Posterior vena cava (tissue), 2 donors: Measurements from ENCODE around the gene ZRANB3. TPM values are rescaled to one million over a fixed set of nuclear protein-coding genes. Genes with fewer than 3 reads are reported as not detected.
A peak's percentile ranks its signal among the peaks of the same experiment; 100 is the strongest.
"Not testable (repeated sequence)": the region's sequence is repeated elsewhere in the genome, so short reads cannot be mapped to it uniquely, and the experiment has no call there.

Experiments
- DNase-seq: peaks from one replicate; pipeline ENCODE4 v3.0.0-alpha.2; 2020; ENCODE audit warnings: low spot score
- intact Hi-C, 2 donors: fragments of 100-400 bp; cut with DNase I; formaldehyde crosslinking; loops; one replicate each; pipeline versions ENCODE4 v1.14.1 to v1.14.2; 2022 to 2023
- long read RNA-seq, 2 donors: library from polyadenylated mRNA; unstranded; transcript quantifications; one replicate each; pipeline ENCODE4 v2.0.0, GENCODE V29; 2020 to 2021
- total RNA-seq, 2 donors: library from RNA; stranded (reverse); fragmentation: NEBNext Ultra II Directional; extraction: Animal tissue kit (Norgen Biotek cat#: 25700); gene quantifications; one replicate each; pipeline ENCODE4 v1.2.1, GENCODE V29; 2021
- donor health status: DM: yes; HTN: yes; CAD: no.
- donor health status: DM: yes; HTN: yes; CAD: no.

Gene ZRANB3
- 1 to 10 TPM; 5.7 to 6.0 TPM for total RNA-seq
- long read RNA-seq, donor 1, partial matches to known transcripts = 0 of 8 reads
- long read RNA-seq, donor 1, other reads (novel, unspliced or antisense) = 8 of 8 reads
- long read RNA-seq, donor 2, partial matches to known transcripts = 0 of 2 reads
- long read RNA-seq, donor 2, other reads (novel, unspliced or antisense) = 2 of 2 reads

- peak; percentile 97 for DNase-seq
- intact Hi-C loops = no loop called here
Measured at GRCh38 chr2:135530313-135531230, at the start of gene ZRANB3. ZRANB3 (minus strand) TSS chr2:135531218.

DNA sequence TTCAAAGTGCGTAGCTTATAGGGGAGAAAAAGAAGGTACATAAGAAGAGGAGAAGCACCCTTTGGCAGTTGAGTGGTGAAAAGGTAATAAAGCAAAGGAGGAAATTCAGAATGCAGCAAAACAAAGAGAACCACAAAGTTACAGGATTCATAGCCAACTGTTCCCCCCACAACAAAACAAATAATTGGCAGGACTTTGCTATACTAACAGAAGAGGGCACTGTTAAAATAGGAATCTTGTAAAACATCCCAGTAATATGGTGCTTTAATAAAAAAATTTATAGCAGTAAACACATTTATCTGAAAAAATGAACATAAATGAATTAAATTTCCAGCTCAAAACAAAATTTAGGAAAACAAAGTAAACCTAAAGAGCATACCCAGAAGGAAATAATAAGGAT lies 42.6 kb upstream of the ZRANB3 start:
- DNase-seq = no peak
- intact Hi-C loops = no loop called here

DNA sequence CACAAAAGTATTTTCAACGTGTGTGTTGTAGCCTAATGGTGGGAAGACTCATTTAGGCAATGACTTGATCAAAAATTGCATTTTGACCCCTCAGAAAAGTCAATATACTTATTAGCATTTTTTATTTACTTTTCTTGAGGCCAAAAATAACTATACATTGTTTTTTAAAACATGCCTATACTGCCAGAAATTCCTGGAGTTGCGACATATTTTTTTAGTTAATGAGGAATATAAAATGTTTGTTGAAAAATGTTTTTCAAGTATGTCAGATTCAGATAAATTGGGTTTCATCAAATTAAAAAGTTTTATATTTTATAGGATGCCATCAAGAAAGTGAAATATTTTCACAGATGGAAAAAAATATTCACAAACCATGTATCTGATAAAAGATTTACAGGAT lies 39.9 kb upstream of the ZRANB3 start:
- DNase-seq = no peak
- intact Hi-C loops = no loop called here

GRCh38 chr2:135563793-135564192 lies 32.8 kb upstream of the ZRANB3 start:
- DNase-seq = no peak
- intact Hi-C loops = no loop called here

DNA sequence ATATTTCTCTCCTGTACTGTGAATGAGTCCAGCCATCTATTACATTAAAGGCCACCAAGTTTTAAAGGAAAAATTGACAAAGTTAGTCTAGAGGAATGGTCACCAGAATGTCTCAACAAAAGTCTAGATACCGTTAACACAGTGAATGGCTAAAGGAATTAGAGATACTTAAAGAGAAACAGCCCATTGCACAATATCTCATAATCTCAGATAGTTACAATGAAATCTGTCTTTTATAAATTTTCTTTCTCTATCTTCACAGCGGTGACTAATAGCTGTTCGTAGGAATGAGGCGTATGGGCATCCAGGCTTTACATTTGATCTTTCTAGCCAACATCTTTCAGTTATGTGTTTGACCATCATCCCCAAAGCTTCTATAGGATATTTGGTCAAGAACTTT lies 30.9 kb upstream of the ZRANB3 start:
- intact Hi-C loops = no loop called here

GRCh38 chr2:135557530-135557929 lies 26.5 kb upstream of the ZRANB3 start:
- DNase-seq = no peak
- intact Hi-C loops = no loop called here

More for the DNA sequence above, 30.9 kb upstream of the ZRANB3 start:
- no peak for DNase-seq

DNA sequence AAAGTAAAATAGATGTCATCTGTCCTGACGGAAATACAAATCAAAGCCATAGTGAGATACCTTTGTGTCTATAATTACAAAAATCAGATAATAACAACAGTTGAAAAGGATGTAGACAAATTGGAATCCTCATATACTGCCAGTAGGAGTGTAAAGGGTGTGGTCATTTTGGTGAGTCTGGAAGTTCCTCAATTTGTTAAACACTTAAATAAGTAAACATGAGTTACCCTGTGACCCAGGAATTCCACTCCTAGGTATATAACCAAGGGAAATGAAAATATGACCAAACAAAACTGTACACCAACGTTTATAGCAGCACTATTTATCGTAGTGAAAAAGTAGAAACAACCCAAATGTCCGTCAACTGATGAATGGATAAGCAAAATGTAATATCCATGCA lies 24.3 kb upstream of the ZRANB3 start:
- intact Hi-C loops = no loop called here
- DNase-seq = no peak

GRCh38 chr2:135552887-135553286 lies 21.9 kb upstream of the ZRANB3 start:
- intact Hi-C loops = no loop called here
- no peak for DNase-seq

DNA sequence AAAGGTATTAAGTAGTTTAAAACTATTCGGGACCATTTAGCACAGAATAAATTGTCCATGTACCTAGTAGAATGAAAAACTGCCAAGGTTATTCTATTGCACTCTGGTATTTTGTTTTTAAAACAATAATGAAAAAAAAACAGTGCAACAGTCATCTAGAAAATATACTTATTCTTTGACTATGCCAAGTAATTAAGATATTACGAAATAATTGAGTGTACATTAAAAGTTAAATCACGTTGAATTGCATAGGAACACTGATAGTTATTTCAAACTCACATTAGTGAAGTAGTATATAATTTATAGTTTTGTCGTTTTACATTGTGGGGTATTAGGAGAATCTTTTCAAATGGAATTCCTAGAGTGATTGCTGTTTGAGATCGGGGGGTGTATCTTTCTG lies 20.3 kb upstream of the ZRANB3 start:
- no peak for DNase-seq
- intact Hi-C loops = no loop called here

DNA sequence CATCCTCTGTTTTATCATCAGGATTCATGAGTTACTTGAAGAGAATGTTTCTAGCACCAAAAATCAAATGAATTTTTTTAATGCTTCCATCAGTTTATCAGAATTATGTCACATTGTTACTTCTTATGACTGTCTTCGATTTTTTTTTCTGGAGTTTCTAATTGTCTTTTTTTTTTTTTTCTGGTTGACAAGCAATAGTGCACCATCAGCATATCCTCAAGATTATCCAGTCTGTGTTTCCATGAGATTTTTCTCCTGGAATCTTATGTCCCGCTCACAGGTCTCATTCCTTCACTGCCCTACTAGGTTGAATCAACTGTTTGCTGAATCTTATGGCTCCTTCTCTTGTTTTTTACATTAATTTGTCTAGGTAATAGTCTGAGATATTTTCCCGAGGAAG lies 16.3 kb upstream of the ZRANB3 start:
- intact Hi-C loops = no loop called here
- DNase-seq = no peak

- no peak for DNase-seq
- intact Hi-C loops = no loop called here
Measured at GRCh38 chr2:135546436-135546835, 15.4 kb upstream of the ZRANB3 start.

- DNase-seq, intact Hi-C loops: not testable (repeated sequence)
Measured at GRCh38 chr2:135533545-135533944, 2.5 kb upstream of the ZRANB3 start.

GRCh38 chr2:135532581-135532980 lies 1.6 kb upstream of the ZRANB3 start:
- DNase-seq = no peak
- intact Hi-C loops = no loop called here

- peak; percentile 99 for DNase-seq
- intact Hi-C loops = no loop called here
Measured at GRCh38 chr2:135531231-135532197, 496 bp upstream of the ZRANB3 start, which contains the start of gene R3HDM1. R3HDM1 (plus strand) TSS chr2:135531484; CDS start chr2:135604846, 73,362 bp downstream.

- intact Hi-C loops = no loop called here
Measured at GRCh38 chr2:135528006-135528405, 3.0 kb downstream of the ZRANB3 start.

GRCh38 chr2:135525786-135526185 lies 5.2 kb downstream of the ZRANB3 start:
- intact Hi-C loops = no loop called here
- no peak for DNase-seq

More at GRCh38 chr2:135528006-135528405, 3.0 kb downstream of the ZRANB3 start:
- no peak for DNase-seq

GRCh38 chr2:135512099-135512498 lies 18.9 kb downstream of the ZRANB3 start:
- intact Hi-C loops = no loop called here
- DNase-seq = no peak

- no peak for DNase-seq
- intact Hi-C loops = no loop called here
Measured at GRCh38 chr2:135510577-135510976, 20.4 kb downstream of the ZRANB3 start.

DNA sequence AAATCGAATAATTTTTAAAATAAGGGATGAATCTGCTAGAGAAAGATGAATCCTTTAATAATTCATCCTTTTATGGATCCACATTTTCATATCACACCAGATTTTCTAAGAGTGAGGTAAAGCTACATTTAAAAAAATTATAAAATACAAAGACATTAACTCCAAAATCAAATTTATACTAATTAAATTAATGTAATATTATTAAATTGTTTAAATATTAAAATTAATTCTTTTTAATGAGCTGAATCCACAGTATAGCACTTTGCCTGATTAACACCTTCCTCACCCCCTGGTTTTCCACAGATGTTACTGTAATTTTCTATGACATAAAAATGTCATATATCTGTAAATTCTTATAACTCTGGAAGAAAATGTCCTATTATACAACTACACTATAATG lies 26.2 kb downstream of the ZRANB3 start:
- no peak for DNase-seq
- intact Hi-C loops = no loop called here

DNA sequence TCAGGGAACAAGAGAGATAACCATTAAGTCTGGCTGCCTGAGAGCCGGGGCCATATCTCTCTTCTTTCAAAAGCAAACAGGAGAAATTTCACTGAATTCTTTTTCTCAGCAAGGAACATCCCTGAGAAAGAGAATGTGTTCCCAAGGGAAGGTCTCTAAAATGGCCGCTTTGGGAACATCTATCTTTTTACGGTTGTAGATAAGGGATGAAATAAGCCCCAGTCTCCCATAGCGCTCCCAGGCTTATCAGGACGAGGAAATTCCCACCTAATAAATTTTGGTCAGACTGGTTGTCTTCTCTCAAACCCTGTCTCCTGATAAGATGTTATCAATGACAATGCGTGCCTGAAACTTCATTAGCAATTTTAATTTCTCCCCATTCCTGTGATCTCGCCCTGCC lies 32.4 kb downstream of the ZRANB3 start:
- intact Hi-C loops = not testable (repeated sequence)

More for the DNA sequence above, 32.4 kb downstream of the ZRANB3 start:
- not testable (repeated sequence) for DNase-seq
